Heart right ventricle (tissue), 16 donors: ENCODE results near the gene UGT1A3. TPM values are rescaled to one million over a fixed set of nuclear protein-coding genes. Genes with fewer than 3 reads are reported as not detected.

Experiments used
- ATAC-seq, 8 donors: fragments of 200-7000 bp; cut with Tn5 transposase; one replicate each; pipeline ENCODE4 v1.9.1; 2020; ENCODE audit warnings: mild to moderate bottlenecking in 8 of 8, moderate library complexity in 8 of 8, moderate number of reproducible peaks in 1 of 8
- DNase-seq, 2 donors: peaks; one replicate each; pipeline ENCODE4 v3.0.0-alpha.2; 2020
- H3K27ac ChIP-seq, 10 donors: fragments of 200-600 bp; sonication (generic) in 2 of 10; one replicate each; pipeline versions ENCODE4 v1.5.0 to v1.8.0; 2020 to 2022; ENCODE audit warnings: mild to moderate bottlenecking in 3 of 10
- H3K27me3 ChIP-seq, 7 donors: fragments of 200-600 bp; one replicate each; pipeline ENCODE4 v1.8.0; 2021 to 2022; ENCODE audit warnings: mild to moderate bottlenecking in 2 of 7
- H3K36me3 ChIP-seq, 9 donors: fragments of 200-600 bp; sonication (generic) in 1 of 9; one replicate each; pipeline versions ENCODE4 v1.5.0 to v1.8.0; 2020 to 2022; ENCODE audit warnings: mild to moderate bottlenecking in 2 of 9
- H3K4me1 ChIP-seq, 9 donors: fragments of 200-600 bp; sonication (generic) in 1 of 9; one replicate each; pipeline versions ENCODE4 v1.5.0 to v1.8.0; 2020 to 2022; ENCODE audit warnings: mild to moderate bottlenecking in 4 of 9
- H3K4me3 ChIP-seq, 10 donors: fragments of 200-600 bp; sonication (generic) in 2 of 10; one replicate each; pipeline versions ENCODE4 v1.5.0 to v1.8.0; 2020 to 2022; ENCODE audit warnings: mild to moderate bottlenecking in 7 of 10, moderate library complexity in 2 of 10
- H3K9me3 ChIP-seq, 11 donors: fragments of 200-600 bp in 10 of 11; sonication (generic) in 2 of 11; one replicate each; pipeline versions ENCODE4 v1.5.0 to v1.8.0; 2013 to 2022; ENCODE audit warnings: mild to moderate bottlenecking in 2 of 11, control low read depth in 1 of 11, moderate library complexity in 1 of 11
- WGBS, 2 donors: extraction: QIAGEN DNeasy Blood & Tissue Kit; methylation state at CpG; one replicate each; pipeline ENCODE4 v1.1.7; 2013; ENCODE audit warnings: inconsistent platforms in 1 of 2; 5-methylcytosine and 5-hydroxymethylcytosine counted together
- intact Hi-C, 10 donors: fragments of 100-400 bp; cut with DNase I; formaldehyde crosslinking; loops; one replicate each; pipeline versions ENCODE4 v1.11.1 to v1.14.2; 2022
- polyA plus RNA-seq, 2 donors: library from polyadenylated mRNA; stranded (reverse); fragments of 200-250 nt; gene quantifications; one replicate each; pipeline ENCODE4 v1.2.3, GENCODE V29; 2013
- total RNA-seq, 10 donors: library from RNA; stranded (reverse); fragmentation: NEBNext Ultra II Directional in 3 of 10; extraction: Animal tissue kit (Norgen Biotek cat#: 25700) in 3 of 10; gene quantifications; one replicate each; pipeline versions ENCODE4 v1.2.1 to v1.2.4, GENCODE V29; 2021 to 2023
- TF ChIP-seq, protein P1 (sequence below), 9 donors: fragments of 200-600 bp; sonication (generic) in 2 of 9; IDR thresholded peaks; one replicate each; pipeline versions ENCODE4 v1.5.0 to v1.8.0; 2021 to 2022; ENCODE audit warnings: antibody characterized with exemption in 9 of 9, mild to moderate bottlenecking in 5 of 9, moderate library complexity in 1 of 9
- donor health status: Arrhythmogenic right ventricular cardiomyopathy.
- donor health status: ischemic (EF 13 %, LVEDD 7.1; RV severe dilation, severe dysfunction).
- donor health status: healthy with polysubstance abuse.
- donor health status: DM: no; HTN: yes; CAD: no.
- donor health status: DM: no; HTN: no; CAD: no.
- donor health status: ischemic (EF 25% LVEDD 6.9; RV normal size, moderate dysfunction).
- donor health status: ischemic (EF 25% LVEDD 5.7; RV mildly dilated, moderate dysfunction).
- donor health status: healthy.
- donor health status: DM: yes; HTN: yes; CAD: no.
- donor health status: Ischemic cardiomyopathy.
- donor health status: ischemic (EF 35%, LVEDD 5.7; RV mildly dilated, moderate dysfunction).
- donor health status: nonischemic (EF 11% LVEDD 7.7; RV severe dilation, severe dysfunction).
- donor health status: DM: yes; HTN: yes; CAD: no.
- donor health status: PGD.
- donor health status: ischemic (EF 29% LVEDD 5.4; RV normal size, mild dysfunction).
- donor health status: nonischemic (EF 23%, LVEDD 6.1; RV moderate dilation, normal function).

UGT1A3 gene
- total and polyA plus RNA-seq, 12 donors = not detected

DNA sequence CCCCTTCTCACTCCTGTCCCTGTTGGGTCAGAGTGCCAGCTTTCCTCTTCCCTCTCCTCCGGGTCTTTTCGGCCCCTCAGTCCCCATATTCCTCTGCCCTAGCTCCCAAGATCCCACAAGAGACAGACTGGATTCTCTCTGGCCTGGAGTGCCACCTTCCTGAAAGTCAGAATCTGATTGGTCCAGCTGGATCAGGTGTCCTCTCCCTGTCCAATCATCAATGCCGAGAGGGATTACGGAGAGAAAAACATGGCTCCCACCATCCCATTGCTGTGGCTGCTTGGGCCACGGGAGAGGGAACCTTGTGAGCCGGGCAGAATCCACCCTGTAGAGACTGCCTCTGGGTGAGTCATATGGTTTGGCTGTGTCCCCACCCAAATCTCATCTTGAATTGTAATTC is 46.6 kb downstream of the UGT1A3 start:
- ATAC-seq (no peak), DNase-seq (no peak)
- TF ChIP-seq, protein P1, sequence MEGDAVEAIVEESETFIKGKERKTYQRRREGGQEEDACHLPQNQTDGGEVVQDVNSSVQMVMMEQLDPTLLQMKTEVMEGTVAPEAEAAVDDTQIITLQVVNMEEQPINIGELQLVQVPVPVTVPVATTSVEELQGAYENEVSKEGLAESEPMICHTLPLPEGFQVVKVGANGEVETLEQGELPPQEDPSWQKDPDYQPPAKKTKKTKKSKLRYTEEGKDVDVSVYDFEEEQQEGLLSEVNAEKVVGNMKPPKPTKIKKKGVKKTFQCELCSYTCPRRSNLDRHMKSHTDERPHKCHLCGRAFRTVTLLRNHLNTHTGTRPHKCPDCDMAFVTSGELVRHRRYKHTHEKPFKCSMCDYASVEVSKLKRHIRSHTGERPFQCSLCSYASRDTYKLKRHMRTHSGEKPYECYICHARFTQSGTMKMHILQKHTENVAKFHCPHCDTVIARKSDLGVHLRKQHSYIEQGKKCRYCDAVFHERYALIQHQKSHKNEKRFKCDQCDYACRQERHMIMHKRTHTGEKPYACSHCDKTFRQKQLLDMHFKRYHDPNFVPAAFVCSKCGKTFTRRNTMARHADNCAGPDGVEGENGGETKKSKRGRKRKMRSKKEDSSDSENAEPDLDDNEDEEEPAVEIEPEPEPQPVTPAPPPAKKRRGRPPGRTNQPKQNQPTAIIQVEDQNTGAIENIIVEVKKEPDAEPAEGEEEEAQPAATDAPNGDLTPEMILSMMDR (IDR thresholded peaks at IDR 0.05) = no peak
- H3K9me3 ChIP-seq = peaks cover 0 to 9% (median 0%) of the 10 kb centered on the region in 11 donors
- 89 to 97% methylated on average over 6 of the region's 6 CpGs for WGBS, 2 donors
- H3K27ac ChIP-seq = no peak overlapping the region
- peaks cover 0 to 19% (median 0%) of the 10 kb centered on the region in 7 donors for H3K27me3 ChIP-seq
- no peak overlapping the region for H3K4me3 ChIP-seq
- H3K36me3 ChIP-seq = no peaks in the 10 kb centered on the region
- intact Hi-C loops = no loop called here
- H3K4me1 ChIP-seq = no peaks in the 10 kb centered on the region

DNA sequence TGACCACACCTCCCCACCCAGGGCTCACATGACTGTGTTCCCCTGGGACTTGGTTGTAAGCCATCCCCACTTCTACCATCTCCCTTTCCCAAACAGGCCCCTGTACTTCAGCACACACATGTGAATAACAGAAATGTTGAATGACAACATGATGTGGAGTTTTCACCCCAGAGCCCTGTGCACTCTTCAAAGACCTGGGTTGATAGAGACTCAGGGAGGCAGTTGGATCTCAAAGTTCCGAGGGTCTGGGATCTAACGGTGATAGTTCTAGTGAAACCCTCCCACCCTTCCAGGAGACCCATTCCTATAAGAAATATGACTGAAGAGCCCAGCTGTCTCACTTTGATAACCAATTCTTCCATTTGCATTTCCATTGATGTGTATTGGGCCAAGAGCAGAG is 49.2 kb downstream of the UGT1A3 start, which contains the start of gene MROH2A:
TSS of gene MROH2A (plus strand) at position 301 of the 400 bp plus-strand sequence. CDS start 1,029 bp downstream, outside the sequence.
- Histone ChIP-seq H3K4me3 (no peak within 1 kb of the TSS), H3K36me3 (no peaks in the 10 kb centered on the region), H3K9me3 (peaks cover 0 to 9% (median 0%) of the 10 kb centered on the region in 11 donors), H3K27me3 (peaks cover 0 to 16% (median 0%) of the 10 kb centered on the region in 7 donors), H3K4me1 (no peaks in the 10 kb centered on the region), H3K27ac (no peak within 1 kb of the TSS)
- ATAC-seq (no peak), DNase-seq (no peak)
- 76 to 83% methylated on average over 2 of the region's 2 CpGs for WGBS, 2 donors
- TF ChIP-seq, protein P1 (IDR thresholded peaks at IDR 0.05) = no peak
- intact Hi-C loops = no loop called here

DNA sequence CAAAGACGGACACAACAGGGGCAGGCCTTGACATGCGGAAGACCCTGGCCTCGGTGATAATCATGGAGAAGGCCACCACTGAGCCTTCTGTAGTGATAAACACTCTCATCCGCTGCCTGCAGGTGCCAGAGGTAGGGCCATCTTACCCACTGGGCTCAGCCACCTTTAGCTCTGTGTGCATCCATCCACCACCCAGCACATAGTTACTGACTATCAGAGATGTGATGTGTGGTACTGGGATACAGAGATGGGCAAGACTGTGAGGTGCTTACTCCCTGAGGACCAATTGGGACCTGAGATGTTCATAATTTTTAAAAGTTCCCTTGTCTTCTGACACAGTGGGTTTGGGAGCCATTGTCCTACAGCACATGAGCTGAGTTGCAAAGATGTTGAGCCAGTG is 50.9 kb downstream of the UGT1A3 start:
- TF ChIP-seq, protein P1 (IDR thresholded peaks at IDR 0.05) = no peak
- H3K36me3 ChIP-seq = no peaks in the 10 kb centered on the region
- no peak for ATAC-seq

DNA sequence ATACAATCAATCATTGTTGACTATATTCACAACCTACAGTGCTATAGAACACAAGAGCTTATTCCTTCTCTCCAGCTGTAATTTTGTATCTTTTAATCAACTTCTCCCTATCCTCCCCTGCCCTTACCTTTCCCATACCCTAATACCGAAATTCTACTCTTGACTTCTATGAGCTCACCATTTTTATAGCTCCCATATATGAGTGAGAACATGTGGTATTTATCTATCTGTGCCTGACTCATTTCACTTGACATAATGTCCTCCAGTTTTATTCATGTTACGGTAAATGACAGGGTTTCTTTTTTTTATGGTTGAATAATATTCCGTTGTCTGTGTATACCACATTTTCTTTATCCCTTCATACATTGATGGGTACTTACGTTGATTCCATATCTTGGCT is 51.9 kb downstream of the UGT1A3 start:
- Histone ChIP-seq H3K27ac (no peak overlapping the region), H3K9me3 (peaks cover 0 to 9% (median 0%) of the 10 kb centered on the region in 11 donors), H3K4me3 (no peak overlapping the region), H3K27me3 (peaks cover 0 to 21% (median 0%) of the 10 kb centered on the region in 7 donors), H3K36me3 (no peaks in the 10 kb centered on the region), H3K4me1 (no peaks in the 10 kb centered on the region)
- ATAC-seq (no peak), DNase-seq (no peak)
- TF ChIP-seq, protein P1 (IDR thresholded peaks at IDR 0.05) = no peak
- intact Hi-C loops = no loop called here
- WGBS, 2 donors = 87 to 90% methylated on average over 4 of the region's 4 CpGs

More for the DNA sequence above, 50.9 kb downstream of the UGT1A3 start:
- peaks cover 0 to 21% (median 0%) of the 10 kb centered on the region in 7 donors for H3K27me3 ChIP-seq
- peaks cover 0 to 9% (median 0%) of the 10 kb centered on the region in 11 donors for H3K9me3 ChIP-seq
- WGBS, 2 donors = 86 to 89% methylated on average over 4 of the region's 4 CpGs
- no peak overlapping the region for H3K27ac ChIP-seq
- no peak for DNase-seq
- intact Hi-C loops = no loop called here
- no peak overlapping the region for H3K4me3 ChIP-seq
- H3K4me1 ChIP-seq = no peaks in the 10 kb centered on the region
